CD14-positive monocyte (primary cell): ENCODE measurements around the gene COL25A1. TPM values are rescaled to one million over a fixed set of nuclear protein-coding genes. Genes with fewer than 3 reads are reported as not detected.

Experiments used
- DNase-seq, 3 donors: peaks; one replicate each; pipeline ENCODE4 v3.0.0-alpha.2; 2011 to 2022
- H2AFZ ChIP-seq: 2 replicates; pipeline ENCODE4 v1.6.0; 2012; ENCODE audit warnings: mild to moderate bottlenecking, low read depth, low read length, inconsistent platforms; ENCODE audit not compliant: insufficient read depth, poor library complexity, severe bottlenecking
- H3K27ac ChIP-seq, 2 donors: 1 replicate in 1 of 2; 2 replicates in 1 of 2; pipeline ENCODE4 v1.5.1; 2012 to 2013; ENCODE audit warnings: low read length in 2 of 2, control low read depth in 1 of 2, inconsistent platforms in 1 of 2, low read depth in 1 of 2, mild to moderate bottlenecking in 1 of 2
- H3K27me3 ChIP-seq, 2 donors: one replicate each; pipeline versions ENCODE4 v1.6.0 to v1.6.1; 2011 to 2013; ENCODE audit warnings: low read length in 2 of 2; ENCODE audit not compliant: control insufficient read depth in 2 of 2, insufficient read depth in 2 of 2
- H3K36me3 ChIP-seq, 2 donors: replicated peaks in 1 of 2; 1 replicate in 1 of 2; 2 replicates in 1 of 2; pipeline versions ENCODE4 v1.5.1 to v1.6.1; 2012 to 2013; ENCODE audit warnings: low read length in 2 of 2, control low read depth in 1 of 2, inconsistent platforms in 1 of 2, mild to moderate bottlenecking in 1 of 2; ENCODE audit not compliant: insufficient read depth in 2 of 2, control insufficient read depth in 1 of 2
- H3K4me1 ChIP-seq, 2 donors: 1 replicate in 1 of 2; 2 replicates in 1 of 2; pipeline versions ENCODE4 v1.5.1 to v1.6.1; 2012 to 2013; ENCODE audit warnings: low read length in 2 of 2, control low read depth in 1 of 2, inconsistent platforms in 1 of 2, mild to moderate bottlenecking in 1 of 2, moderate library complexity in 1 of 2; ENCODE audit not compliant: insufficient read depth in 2 of 2, control insufficient read depth in 1 of 2
- H3K4me2 ChIP-seq: replicated peaks from 2 replicates; pipeline ENCODE3; 2012; ENCODE audit warnings: low read length, moderate library complexity, mild to moderate bottlenecking; ENCODE audit not compliant: poor library complexity, severe bottlenecking; ENCODE audit errors: extremely low read depth
- H3K4me3 ChIP-seq, 3 experiments: fragments of 200-600 bp in 1 of 3; sonication (generic) in 1 of 3; replicated peaks in 1 of 3; 1 replicate in 2 of 3; 2 replicates in 1 of 3; pipeline ENCODE4 v1.5.1; 2011 to 2013; ENCODE audit warnings: low read length in 3 of 3, mild to moderate bottlenecking in 3 of 3, control low read depth in 2 of 3, low read depth in 2 of 3, inconsistent platforms in 1 of 3, moderate library complexity in 1 of 3
- H3K79me2 ChIP-seq: 2 replicates; pipeline ENCODE4 v1.6.0; 2012; ENCODE audit warnings: mild to moderate bottlenecking, control low read depth, inconsistent platforms, low read length, moderate library complexity; ENCODE audit not compliant: insufficient read depth
- H3K9ac ChIP-seq: 2 replicates; pipeline ENCODE4 v1.6.0; 2017; ENCODE audit warnings: low read length, mild to moderate bottlenecking; ENCODE audit not compliant: insufficient read depth, poor library complexity, severe bottlenecking
- H3K9me3 ChIP-seq, 2 donors: replicated peaks in 1 of 2; 1 replicate in 1 of 2; 2 replicates in 1 of 2; pipeline versions ENCODE4 v1.5.1 to v1.6.1; 2012 to 2013; ENCODE audit warnings: low read length in 2 of 2, control low read depth in 1 of 2; ENCODE audit not compliant: control insufficient read depth in 1 of 2, insufficient read depth in 1 of 2
- H4K20me1 ChIP-seq: 2 replicates; pipeline ENCODE4 v1.6.0; 2012; ENCODE audit warnings: mild to moderate bottlenecking, low read length, control low read depth, moderate library complexity; ENCODE audit not compliant: insufficient read depth
- H3K27ac Mint-ChIP-seq, 7 donors: one replicate each; pipeline ENCODE4 v1.8.0; 2020; ENCODE audit warnings: mild to moderate bottlenecking in 7 of 7, mixed read lengths in 7 of 7, moderate library complexity in 6 of 7, inconsistent platforms in 2 of 7
- H3K27me3 Mint-ChIP-seq, 3 donors: one replicate each; pipeline ENCODE4 v1.8.0; 2021 to 2022; ENCODE audit warnings: low read depth in 3 of 3, mild to moderate bottlenecking in 3 of 3, mixed read lengths in 3 of 3, moderate library complexity in 3 of 3, inconsistent platforms in 1 of 3
- H3K36me3 Mint-ChIP-seq, 2 donors: one replicate each; pipeline ENCODE4 v1.8.0; 2020; ENCODE audit warnings: mixed read lengths in 2 of 2, inconsistent platforms in 1 of 2, mild to moderate bottlenecking in 1 of 2
- H3K4me1 Mint-ChIP-seq: one replicate; pipeline ENCODE4 v1.8.0; 2020; ENCODE audit warnings: mild to moderate bottlenecking, mixed read lengths
- H3K4me3 Mint-ChIP-seq, 2 donors: one replicate each; pipeline ENCODE4 v1.8.0; 2020; ENCODE audit warnings: mild to moderate bottlenecking in 2 of 2, mixed read lengths in 2 of 2, moderate library complexity in 1 of 2
- H3K9me3 Mint-ChIP-seq, 7 donors: one replicate each; pipeline ENCODE4 v1.8.0; 2020 to 2022; ENCODE audit warnings: mixed read lengths in 7 of 7, mild to moderate bottlenecking in 6 of 7, moderate library complexity in 6 of 7, inconsistent platforms in 2 of 7
- CTCF ChIP-seq: fragments of 200-600 bp; IDR thresholded peaks from one replicate; pipeline ENCODE4 v1.8.0; 2022; ENCODE audit warnings: antibody characterized with exemption, mild to moderate bottlenecking
- WGBS: methylation state at CpG from one replicate; pipeline ENCODE4 v1.1.5; 2013; ENCODE audit warnings: missing lambda C conversion rate; ENCODE audit not compliant: insufficient coverage; 5-methylcytosine and 5-hydroxymethylcytosine counted together
- intact Hi-C, 2 donors: fragments of 100-400 bp; cut with micrococcal nuclease; formaldehyde crosslinking; loops; one replicate each; pipeline versions ENCODE4 v1.15.0 to v1.15.1; 2023
- polyA plus RNA-seq, 3 donors: library from polyadenylated mRNA; depleted of rRNA in 1 of 3; unstranded in 2 of 3; stranded (reverse) in 1 of 3; fragments of 300-500 nt in 2 of 3; fragments of >200 nt in 1 of 3; fragmentation: Illumina TruSeq in 2 of 3; gene quantifications; 1 replicate in 2 of 3; 2 replicates in 1 of 3; pipeline ENCODE4 v1.2.3, GENCODE V29; 2012 to 2021

The COL25A1 gene
- polyA plus RNA-seq, 3 donors: not detected

- Mint-ChIP-seq H3K9me3 (no peaks in the 10 kb centered on the region), H3K27me3 (peaks cover 0 to 12% (median 7%) of the 10 kb centered on the region in 3 donors), H3K27ac (no peak overlapping the region), H3K36me3 (no peaks in the 10 kb centered on the region), H3K4me3 (no peak overlapping the region), H3K4me1 (no peaks in the 10 kb centered on the region)
- no peak overlapping the region for H3K4me2 ChIP-seq
- WGBS: no CpG with 5 or more reads among the region's 1 CpG
- no peaks in the 10 kb centered on the region for H4K20me1 ChIP-seq
- H3K27ac ChIP-seq: no peak overlapping the region
- H3K9ac ChIP-seq: no peak overlapping the region
- H3K36me3 ChIP-seq: no peaks in the 10 kb centered on the region
- intact Hi-C loops: no loop called here
- no peak for DNase-seq
- no peaks in the 10 kb centered on the region for H3K79me2 ChIP-seq
- no peak overlapping the region for H3K4me3 ChIP-seq
- H2AFZ ChIP-seq: no peak overlapping the region
- no peaks in the 10 kb centered on the region for H3K9me3 ChIP-seq
- TF ChIP-seq CTCF: no peak
- peaks cover 0 to 5% of the 10 kb centered on the region in 2 donors for H3K27me3 ChIP-seq
- H3K4me1 ChIP-seq: no peaks in the 10 kb centered on the region
Measured at GRCh38 chr4:108831291-108831690, 471.2 kb downstream of the COL25A1 start.

GRCh38 chr4:108830509-108831244 lies 471.8 kb downstream of the COL25A1 start:
- intact Hi-C loops: no loop called here
- Histone ChIP-seq H3K36me3 (no peaks in the 10 kb centered on the region), H3K27ac (no peak overlapping the region), H3K9ac (no peak overlapping the region), H2AFZ (no peak overlapping the region), H4K20me1 (no peaks in the 10 kb centered on the region), H3K4me1 (no peaks in the 10 kb centered on the region), H3K27me3 (peaks cover 0 to 5% of the 10 kb centered on the region in 2 donors), H3K4me3 (no peak overlapping the region), H3K4me2 (no peak overlapping the region), H3K9me3 (no peaks in the 10 kb centered on the region), H3K79me2 (no peaks in the 10 kb centered on the region)
- no peaks in the 10 kb centered on the region for H3K9me3 Mint-ChIP-seq
- no peak overlapping the region for H3K4me3 Mint-ChIP-seq
- TF ChIP-seq CTCF: no peak
- DNase-seq: no peak
- peaks cover 2 to 13% (median 7%) of the 10 kb centered on the region in 3 donors for H3K27me3 Mint-ChIP-seq
- WGBS: 0% methylated on average over 2 of the region's 4 CpGs
- no peak overlapping the region for H3K27ac Mint-ChIP-seq
- no peaks in the 10 kb centered on the region for H3K4me1 Mint-ChIP-seq
- no peaks in the 10 kb centered on the region for H3K36me3 Mint-ChIP-seq
